Inflammatory macrophage treated with lipopolysaccharide for 1 hour (primary cell): ENCODE data around the gene DUXA.

ENCODE experiments used
- DNase-seq, 2 donors: peaks; one replicate each; pipeline ENCODE4 v3.0.0-alpha.2; 2020 to 2022

Gene DUXA

GRCh38 chr19:57105976-57106721, 61.1 kb downstream of the DUXA start:
- DNase-seq: no peak
